ENCODE data around the gene MED14.

MED14 gene

DNA sequence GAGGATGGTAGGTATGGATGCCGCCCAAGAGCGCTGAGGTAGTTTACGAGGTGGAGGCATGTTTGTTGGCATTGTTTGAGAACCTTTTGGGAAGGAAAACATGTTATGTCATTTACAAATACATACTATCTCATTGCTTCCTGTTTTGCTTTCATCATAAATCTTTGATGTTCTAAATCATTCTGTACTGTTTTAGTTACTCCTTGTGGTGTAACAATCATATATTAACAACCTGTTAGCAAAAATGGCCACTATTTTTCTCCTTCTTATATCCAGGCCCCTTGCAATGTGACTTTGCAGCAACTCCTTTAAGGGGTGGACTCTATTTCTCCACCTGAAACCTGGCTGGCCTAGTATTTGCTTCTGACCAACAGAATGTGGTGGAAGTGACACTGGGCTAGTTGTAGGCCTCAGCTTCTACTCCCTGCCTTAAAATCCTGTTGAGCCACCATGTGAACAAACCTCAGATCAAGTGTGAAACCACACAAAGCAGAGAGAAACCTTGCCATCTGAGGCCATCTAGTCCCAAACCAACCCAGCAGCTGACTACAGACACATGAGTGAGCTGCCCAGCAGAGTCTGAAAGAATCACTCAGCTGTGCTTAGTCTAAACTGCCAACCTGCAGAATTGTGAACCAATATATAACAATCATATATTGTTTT lies 72.1 kb downstream of the MED14 start:
- DNase-seq = no peak

DNA sequence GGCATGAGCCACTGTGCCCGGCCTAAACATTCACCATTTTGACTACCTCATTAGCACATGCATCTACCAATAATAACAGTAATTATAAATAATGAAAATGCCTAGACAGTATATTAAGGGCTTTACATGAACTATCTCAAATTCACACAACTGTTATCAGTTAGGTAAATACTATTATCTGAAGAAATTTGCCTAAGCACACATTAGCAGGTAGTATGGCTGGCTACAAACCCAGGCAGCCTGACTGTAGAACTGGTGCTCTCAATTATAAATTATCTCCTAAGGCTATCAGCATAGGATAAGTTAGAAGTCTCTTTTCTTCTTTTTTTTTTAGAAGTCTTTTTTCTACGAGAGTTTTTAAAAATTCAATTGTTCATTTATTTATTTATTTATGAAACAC lies 73.9 kb downstream of the MED14 start:
- no peak for DNase-seq

DNA sequence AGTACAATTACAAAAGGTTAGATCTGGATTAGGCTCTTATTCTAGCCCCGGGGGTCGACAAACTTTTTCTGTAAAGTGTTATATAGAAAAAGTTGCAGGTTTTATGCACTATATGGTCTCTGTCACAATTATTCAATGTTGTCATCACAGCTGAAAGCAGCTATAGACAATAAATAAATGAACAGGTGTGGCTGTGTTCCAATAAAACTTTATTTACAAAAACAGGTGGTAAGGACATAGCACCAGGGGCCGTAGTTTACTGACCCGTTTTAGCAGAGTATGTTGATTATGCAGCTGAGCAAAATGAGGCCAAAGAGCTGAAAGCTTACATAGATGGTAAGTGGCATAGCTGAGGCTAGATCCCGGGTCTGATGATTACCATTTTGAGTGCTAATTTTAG lies 75.0 kb downstream of the MED14 start:
- no peak for DNase-seq

DNA sequence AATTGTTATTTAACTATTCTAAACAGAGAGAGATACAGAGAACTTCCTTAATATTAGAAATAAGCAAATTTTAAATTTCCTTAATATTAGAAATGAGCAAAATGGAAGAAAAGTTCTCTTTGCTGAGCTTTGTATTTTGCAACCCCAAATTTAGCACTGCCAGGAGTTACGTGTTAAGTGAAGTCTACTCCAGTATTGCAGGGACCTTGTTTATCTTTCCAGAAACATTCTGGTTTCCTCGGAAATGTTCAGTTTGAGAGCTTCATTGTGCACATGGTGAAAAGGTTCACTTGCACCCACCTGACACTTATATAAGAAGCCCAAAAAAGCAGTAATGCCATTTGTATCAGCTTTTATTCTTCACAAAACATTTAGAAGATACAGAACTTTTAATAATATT lies 81.8 kb downstream of the MED14 start:
- no peak for DNase-seq

DNA sequence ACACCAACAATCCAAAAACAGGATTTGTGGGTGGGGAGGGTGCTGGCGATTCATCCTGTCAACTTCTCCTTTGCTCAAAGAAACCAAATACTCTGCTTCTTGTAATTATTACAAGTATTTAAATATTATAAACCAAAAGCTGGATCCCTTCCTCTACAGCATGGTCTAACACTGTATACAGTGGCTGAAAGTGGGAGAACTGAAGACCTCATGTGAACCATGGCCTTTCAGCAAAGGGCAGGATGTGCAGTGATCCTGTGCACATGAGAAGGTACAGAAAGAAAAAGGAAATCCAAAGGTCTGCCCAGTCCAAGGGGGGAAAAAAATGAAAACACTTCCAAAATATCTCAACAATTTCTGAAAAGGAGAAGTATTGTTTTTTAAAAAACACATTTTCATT lies 82.7 kb downstream of the MED14 start:
- DNase-seq = no peak

DNA sequence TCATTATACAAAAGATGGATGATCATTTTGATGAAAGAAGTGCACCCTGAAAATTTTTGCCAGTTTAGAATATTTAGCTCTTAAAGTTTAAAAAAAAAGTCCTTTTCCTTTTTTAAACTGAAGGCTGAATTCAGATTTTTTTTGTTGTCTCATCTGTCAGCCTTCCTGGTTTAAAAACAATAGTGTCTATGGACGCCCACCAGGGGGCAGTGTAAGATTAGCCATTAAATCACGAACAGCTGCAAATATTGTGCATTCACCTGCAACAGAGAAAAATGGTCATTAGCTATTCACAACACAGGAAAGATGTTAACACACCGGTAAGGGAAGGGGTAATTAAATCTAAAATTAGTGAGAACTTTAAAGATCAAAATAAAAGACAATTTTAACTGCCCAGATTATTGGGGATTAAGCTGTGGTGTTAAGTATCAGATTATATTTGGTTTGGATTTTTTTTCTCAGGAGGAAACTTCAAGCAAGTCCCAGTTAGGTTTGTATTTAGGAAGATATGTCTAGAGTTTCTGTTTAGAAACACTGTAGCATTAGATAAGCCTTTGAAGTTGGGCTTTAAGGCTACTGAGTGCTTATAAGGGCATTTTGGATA lies 83.6 kb downstream of the MED14 start:
- DNase-seq = no peak

DNA sequence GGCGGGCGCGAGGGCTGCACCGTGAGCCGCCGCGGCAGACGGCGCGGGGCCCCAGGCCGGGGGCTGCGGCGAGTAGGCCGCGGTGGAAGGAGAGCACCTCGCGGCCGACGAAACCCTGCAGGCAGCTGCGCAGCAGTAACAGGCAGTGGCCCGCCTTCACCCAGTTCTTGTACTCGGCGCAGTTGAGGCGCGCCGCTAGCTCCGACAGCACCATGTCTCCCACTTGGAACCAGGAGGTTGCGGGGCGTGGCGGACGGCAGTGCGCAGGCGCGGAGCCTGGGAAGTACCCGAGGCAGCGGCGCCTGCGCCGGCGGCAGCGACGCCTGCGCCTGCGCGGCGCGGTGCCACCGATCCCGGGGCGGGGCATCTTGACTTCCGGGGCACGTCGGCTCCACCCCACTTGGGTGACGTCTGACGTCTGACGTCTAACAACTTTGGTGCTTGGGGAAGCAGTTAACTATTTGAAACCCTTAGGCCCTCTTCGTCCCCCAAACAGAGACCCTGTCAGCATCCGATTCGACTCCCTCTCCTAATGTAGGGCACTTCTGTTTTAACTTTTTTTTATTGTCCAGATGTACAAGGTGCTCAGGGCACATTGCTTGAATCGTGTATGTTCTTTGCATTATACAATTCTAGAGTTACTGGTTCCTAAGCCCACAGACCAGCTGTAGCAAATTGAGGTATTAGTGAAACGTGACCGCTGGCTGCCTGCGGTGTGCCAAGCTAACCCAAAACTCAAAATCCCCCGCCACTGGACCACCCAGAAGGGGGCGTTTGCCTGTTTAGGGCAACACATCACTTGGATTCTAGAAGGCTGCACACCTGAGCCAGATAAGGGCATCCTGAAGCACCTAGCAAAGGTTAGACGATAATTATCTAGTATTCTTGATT lies 87.8 kb downstream of the MED14 start, which contains the start of gene CXorf38:
CXorf38 (minus strand) TSS at position 255 of the 891 bp plus-strand sequence; CDS start at position 214, 41 bp downstream.
- peak; percentile 96 for DNase-seq

DNA sequence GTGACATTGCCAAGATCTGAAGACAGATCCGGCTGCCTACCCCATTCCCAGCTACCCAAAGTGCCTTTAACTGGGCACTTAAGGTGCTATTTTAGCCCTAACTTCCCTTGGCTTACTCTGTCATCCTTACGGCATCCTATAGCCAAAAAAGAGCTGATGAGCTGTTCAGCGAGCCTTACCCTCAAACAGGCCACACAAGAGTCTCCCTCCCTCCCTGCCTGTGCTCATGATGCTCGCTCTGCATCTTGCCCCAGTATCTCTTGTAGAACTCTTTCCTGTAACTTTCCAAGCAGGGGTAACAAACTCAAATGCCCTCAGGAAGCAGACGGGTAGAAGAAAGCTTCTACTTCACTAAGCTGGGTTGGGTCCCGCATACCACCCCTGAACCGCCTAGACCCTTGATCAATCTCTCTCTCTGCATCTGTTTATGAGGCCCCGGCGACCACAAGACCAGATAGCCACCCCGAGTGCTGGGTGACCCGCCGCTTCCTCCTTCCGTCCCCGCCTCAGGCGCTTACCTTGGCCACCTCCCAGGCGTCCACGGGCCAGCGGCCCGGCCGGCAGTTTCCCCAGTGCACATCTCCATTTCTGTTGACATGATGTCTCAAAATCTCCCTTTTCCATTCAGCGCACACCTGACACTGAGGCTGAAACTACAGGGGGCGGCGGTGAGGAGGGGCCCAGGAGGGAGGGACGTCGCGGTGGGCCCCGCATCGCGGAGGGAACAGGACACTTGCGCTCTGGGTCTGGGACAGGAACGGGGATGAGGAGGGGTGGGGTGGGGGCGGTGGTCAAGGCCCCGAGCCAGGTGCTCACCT lies 88.6 kb downstream of the MED14 start:
- peak; percentile 27 for DNase-seq

DNA sequence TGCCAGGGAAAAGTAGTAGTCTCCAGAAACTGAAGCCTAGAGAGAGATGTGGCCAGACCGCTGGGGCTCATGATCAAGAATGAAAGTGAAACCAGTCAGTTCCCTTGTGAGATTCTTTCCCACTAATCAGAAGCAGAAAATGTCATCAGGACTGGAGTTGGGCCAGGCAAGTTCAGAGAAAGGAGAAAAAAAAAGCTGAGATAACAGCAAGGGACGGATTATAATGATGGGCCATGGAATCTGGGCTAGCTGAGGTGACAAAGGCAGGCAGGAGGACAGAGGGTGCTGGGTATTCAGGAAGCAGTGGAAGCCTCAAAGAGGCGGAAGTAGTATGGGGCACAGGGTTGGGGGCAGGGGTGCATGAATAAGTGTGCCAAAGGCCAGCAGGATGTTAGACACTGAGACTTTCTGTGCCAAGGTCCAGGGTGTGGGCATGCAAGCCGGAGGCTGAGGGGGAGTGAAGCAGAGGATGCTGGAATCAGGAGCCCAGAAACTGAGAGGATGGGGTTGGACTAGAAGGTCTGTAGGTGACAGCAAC lies 90.5 kb downstream of the MED14 start:
- DNase-seq = no peak

DNA sequence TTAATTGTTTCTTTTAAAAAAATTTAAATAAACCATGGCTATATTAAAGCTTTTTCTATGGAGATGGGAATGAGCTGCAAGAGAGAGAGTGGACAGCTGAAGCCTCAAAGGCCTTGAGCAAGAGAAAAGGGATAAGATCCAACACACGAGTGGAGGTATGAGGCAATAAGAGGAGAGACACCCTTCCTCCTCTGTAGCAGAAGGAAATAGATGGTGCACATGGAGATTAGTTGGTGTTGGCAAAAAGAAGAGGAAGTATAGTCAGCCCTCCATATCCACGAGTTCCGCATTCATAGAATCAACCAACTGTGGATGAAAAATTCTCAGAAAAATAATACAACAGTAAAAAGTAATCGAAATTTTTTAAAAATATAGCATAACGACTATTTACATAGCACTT lies 91.2 kb downstream of the MED14 start:
- DNase-seq = no peak

DNA sequence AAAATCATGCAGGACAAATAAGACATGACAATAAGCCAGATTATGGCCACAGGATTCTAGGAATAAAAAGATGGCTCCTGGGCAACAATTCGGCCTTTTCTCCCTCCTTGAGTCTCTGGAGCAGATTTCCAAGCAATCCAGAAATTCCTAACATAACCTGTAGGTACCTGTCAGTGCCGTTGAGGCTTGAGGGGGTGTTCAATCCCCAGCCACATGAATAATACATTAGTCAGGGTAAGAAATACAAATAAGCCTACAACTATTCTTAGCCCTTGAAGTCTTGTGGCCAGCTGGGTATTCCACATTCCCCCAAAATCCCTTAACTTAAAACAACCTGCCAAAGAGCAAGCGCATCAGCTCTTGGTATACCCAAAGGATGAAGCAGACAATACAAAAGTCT lies 97.7 kb downstream of the MED14 start:
- no peak for DNase-seq

DNA sequence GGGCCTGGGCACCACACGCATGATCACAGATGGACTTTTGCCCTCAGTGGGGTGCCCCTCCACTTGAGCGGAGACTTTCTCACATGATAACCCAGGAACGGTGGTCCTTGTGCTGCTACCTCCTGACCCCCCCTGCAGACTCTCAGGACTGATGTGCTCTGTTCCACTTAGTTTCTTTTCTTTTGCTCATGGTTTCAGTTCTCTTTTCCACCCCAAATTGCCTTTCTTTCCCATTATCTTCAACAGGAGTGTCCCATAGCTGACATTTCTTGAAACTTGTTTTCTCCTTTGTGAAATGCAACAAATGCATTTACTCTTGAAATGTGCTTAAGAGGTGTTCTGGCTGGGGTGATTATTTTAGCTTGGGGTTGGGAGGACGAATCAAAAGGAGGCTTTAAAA lies 103.1 kb downstream of the MED14 start:
- DNase-seq = no peak

DNA sequence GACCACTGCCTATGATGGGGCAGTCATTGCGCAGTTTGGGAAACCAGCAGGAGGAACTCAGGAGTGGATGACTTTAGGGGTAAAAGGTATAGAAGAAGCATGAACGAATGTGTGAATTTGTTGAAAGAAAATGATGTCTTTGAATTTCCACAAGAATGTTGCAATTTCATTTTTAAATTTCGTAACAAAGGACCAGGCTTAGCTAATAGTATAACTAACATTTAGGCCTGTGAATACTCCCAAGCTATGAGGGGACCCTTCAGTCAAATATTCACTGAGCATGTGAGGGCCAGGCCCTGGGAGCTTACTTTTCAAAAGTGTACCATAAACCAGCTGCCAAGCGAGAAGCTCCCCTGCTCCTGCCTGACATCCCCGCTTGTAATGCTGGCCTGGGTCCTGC lies 106.8 kb downstream of the MED14 start:
- no peak for DNase-seq

DNA sequence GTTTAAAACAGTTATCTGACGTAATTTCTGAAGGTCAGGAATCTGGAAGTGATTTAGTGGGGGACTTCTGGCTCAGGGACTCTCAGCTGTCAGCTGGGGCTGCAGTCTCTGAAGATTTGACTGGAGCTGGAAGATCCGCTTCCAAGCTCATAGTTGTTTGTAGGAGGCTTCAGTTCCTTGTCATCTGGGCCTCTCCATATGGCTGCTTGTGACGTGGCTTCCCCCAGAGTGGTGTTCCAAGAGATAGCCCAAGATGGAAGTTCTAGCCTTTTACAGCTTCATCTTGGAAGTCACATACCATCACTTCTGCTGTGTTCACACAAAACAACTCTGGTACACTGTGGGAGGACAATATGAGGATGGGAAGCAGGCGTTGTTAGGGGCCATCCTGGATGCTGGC lies 110.0 kb downstream of the MED14 start:
- no peak for DNase-seq

DNA sequence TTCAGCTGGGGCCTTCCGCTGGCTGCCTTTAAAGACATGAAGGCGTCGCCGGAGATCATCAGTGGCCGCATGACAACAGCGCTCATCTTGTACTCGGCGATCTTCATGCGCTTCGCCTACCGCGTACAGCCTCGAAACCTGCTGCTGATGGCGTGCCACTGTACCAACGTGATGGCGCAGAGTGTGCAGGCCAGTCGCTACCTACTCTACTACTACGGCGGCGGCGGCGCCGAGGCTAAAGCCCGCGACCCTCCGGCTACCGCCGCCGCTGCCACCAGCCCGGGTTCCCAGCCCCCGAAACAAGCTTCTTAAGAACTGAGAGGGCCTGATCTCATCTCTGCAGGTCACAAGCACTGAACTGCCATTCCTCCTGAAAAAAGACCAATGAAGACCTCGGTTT lies 111.7 kb downstream of the MED14 start:
- DNase-seq = no peak

DNA sequence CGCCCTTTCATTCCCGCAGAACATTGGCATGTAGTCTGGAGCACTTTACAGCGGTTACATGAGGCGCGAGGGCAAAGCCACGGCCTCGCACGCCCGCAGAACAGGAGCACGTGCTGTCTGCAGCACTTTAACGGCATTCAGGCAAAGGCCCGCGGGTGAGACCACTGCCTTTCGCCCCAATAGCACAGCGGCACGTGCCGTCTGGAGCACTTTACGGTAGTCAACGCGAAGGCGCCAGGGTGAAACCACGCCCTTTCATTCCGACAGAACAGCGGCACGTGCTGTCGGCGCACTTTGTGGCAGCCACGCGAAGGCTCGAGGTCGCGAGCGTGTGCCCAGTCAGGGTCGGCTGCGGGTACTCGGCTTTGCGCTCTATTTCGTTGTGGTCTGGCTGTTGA lies 112.2 kb downstream of the MED14 start, which contains the start of gene MPC1L:
MPC1L (plus strand) TSS at position 290 of the 398 bp plus-strand sequence. CDS start 138 bp downstream, outside the sequence.
- no peak for DNase-seq

DNA sequence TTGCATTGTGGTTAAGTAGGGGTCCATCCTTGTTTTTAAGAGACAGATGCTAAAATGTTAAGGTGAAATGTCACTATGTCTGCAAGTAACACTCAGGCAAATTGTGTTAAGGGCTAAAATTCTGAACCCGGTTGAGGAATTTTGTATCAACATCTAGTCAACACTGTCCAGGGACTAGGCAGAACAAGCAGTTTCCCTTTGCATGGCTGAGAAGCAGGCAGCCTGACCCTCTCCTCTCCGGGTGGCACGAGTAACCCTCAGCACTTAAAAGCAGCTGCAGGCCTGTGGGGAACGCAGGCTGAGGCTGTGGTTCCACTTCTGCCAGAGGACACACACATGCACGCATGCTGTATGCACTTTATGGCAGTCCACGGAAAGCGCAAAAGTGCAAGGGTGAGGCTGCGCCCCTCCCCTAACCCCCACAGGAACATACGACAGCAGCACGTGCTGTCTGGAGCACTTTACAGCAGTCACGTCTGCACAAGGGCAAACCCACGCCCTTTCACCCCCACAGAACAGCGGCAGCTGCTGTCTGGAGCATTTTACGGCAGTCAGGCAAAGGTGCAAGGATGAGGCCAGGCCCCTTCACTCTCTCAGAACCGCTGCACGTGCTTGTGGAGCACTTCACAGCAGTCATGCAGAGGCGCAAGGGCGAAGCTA lies 112.7 kb downstream of the MED14 start:
- DNase-seq = no peak

DNA sequence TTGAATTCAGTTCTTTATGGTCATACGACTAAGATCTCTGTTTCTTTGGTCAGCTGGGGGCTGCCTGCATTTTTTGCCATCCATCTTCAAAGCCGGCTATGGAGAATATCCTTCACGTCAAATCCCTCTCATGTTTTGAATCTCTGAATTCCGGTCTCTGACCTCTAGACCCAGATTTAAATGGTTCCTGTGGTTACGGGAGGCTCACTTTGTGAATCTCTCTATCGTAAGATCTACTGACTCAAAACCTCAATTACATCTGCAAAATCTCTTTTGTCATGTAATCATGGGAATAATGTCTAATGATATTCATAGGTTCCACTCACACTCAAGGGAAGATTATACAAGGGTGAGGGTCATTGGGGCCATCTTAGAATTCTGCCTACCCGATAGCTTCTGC lies 117.8 kb downstream of the MED14 start:
- DNase-seq = no peak

DNA sequence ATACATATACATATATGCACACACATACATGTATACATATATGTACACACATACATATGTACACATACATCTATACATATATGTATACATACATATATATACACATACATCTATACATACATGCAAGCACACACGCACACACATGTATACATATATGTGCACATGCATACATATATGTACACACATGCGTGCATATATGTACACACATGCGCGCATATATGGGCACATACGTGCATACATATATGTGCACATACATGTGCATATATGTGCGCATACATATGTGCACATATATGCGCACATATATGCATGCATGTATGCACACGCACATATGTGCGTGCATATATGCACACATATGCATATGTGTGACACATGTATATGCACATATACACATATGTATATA lies 119.4 kb downstream of the MED14 start:
- no peak for DNase-seq

DNA sequence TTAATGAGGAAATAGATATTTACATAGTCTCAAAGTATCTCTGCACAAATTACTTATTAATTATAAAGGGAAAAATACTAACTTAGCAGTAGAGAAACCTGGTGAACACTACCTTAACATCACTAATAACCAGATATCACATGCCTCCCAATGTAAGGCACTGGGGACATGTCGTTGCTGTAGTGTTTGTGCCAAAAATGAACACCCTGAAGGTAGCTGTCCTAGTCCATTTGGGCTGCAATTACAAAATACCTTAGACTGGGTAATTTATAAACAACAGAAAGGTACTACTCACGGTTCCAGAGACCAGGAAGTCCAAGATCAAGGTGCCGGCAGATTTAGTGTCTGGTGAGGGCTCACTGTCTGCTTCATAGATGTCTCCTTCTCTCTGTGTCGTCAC lies 122.8 kb downstream of the MED14 start:
- no peak for DNase-seq

DNA sequence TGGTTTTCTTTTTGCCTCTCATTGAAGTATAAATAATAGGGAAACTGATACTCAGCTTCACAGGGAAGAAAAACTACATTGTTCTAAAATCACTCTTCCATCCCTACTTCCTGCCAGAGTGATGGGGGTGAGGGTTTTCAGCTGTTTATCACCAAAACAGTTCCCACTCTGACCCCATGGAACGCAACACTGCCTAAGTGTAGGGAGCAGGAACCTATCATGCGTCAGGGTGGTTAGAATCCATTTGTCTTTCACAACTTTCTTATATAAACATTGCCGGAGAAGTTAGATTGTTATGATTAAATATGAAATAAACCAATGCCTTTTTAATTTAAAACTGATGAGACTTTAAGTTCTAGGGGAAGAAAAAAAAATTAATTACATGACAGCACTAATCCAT lies 128.0 kb downstream of the MED14 start:
- DNase-seq = no peak

DNA sequence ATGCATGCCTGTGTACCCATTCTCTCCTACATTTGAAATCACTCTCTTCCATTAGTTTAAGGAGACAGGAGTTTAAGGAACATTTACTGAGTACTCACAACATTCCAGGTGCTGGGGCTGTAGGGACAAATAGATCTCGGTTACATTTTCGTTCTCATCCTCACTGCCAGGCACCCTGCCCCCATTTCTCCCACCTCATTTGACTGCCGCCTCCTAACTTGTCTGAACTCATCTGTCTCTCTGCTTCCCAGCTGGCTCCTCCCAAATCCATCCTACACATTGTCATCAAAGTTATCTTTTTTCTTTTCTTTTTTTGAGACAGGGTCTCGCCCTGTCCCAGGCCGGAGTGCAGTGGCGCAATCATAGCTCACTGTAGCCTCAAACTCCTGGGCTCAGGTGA lies 131.9 kb downstream of the MED14 start:
- no peak for DNase-seq
